Neural progenitor cell (in vitro differentiated cells): ENCODE results near the gene MRPL36.

Experiments
- EZH2 ChIP-seq: fragments of 200-600 bp; sonication (generic); IDR thresholded peaks from 2 replicates; pipeline ENCODE4 v1.6.1; 2017; ENCODE audit warnings: antibody characterized with exemption, mild to moderate bottlenecking, moderate library complexity
- EZH2phosphoT487 ChIP-seq: fragments of 200-600 bp; sonication (generic); IDR thresholded peaks from 2 replicates; pipeline ENCODE4 v1.6.1; 2017; ENCODE audit warnings: antibody characterized with exemption
- TF ChIP-seq, protein P1 (sequence below): fragments of 200-600 bp; sonication (generic); IDR thresholded peaks from 2 replicates; pipeline ENCODE4 v1.5.1; 2017; ENCODE audit warnings: antibody characterized with exemption, mild to moderate bottlenecking

DNA sequence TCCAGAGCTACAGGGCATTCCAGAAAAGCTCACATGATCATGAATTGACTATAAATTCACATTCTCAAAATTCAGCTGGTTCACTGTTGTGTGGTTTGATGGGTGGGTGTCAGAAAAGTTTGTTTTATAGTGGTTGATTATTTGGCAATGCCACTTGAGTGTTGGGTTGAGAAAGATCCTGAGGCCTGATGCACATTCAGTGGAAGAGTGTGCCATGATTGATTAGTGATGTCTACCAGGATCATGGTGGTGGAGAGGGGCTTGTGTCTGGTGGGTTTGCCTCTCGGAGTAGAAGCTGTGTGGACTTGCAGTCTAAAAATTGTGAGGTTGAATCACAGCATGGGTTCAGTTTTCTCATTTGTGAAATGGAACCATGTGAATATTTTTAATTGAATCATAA lies 3.6 kb upstream of the MRPL36 start:
- TF ChIP-seq, protein P1, sequence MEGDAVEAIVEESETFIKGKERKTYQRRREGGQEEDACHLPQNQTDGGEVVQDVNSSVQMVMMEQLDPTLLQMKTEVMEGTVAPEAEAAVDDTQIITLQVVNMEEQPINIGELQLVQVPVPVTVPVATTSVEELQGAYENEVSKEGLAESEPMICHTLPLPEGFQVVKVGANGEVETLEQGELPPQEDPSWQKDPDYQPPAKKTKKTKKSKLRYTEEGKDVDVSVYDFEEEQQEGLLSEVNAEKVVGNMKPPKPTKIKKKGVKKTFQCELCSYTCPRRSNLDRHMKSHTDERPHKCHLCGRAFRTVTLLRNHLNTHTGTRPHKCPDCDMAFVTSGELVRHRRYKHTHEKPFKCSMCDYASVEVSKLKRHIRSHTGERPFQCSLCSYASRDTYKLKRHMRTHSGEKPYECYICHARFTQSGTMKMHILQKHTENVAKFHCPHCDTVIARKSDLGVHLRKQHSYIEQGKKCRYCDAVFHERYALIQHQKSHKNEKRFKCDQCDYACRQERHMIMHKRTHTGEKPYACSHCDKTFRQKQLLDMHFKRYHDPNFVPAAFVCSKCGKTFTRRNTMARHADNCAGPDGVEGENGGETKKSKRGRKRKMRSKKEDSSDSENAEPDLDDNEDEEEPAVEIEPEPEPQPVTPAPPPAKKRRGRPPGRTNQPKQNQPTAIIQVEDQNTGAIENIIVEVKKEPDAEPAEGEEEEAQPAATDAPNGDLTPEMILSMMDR = no peak
- TF ChIP-seq EZH2 (no peak), EZH2phosphoT487 (no peak)
